AG08395 (cell line): Measurements from ENCODE around the gene HERC6.
A peak's percentile ranks its signal among the peaks of the same experiment; 100 is the strongest.
"Not testable (repeated sequence)": the region's sequence is repeated elsewhere in the genome, so short reads cannot be mapped to it uniquely, and the experiment has no call there.

Experiments
- DNase-seq: peaks from one replicate; pipeline ENCODE4 v3.0.0; 2012; ENCODE audit warnings: mixed read lengths, low spot score

Gene HERC6

GRCh38 chr4:88378691-88379559 is at the start of gene HERC6:
TSS of gene HERC6 (plus strand) at chr4:88378852. CDS start at chr4:88378922, 70 bp downstream.
- DNase-seq: peak; percentile 81

- DNase-seq: peak; percentile 14
Observed at GRCh38 chr4:88333741-88334405, 44.8 kb upstream of the HERC6 start.

- DNase-seq: no peak
Observed at GRCh38 chr4:88335092-88335665, 43.5 kb upstream of the HERC6 start.

- DNase-seq: peak; percentile 87
Observed at GRCh38 chr4:88341227-88342192, 37.1 kb upstream of the HERC6 start.

DNA sequence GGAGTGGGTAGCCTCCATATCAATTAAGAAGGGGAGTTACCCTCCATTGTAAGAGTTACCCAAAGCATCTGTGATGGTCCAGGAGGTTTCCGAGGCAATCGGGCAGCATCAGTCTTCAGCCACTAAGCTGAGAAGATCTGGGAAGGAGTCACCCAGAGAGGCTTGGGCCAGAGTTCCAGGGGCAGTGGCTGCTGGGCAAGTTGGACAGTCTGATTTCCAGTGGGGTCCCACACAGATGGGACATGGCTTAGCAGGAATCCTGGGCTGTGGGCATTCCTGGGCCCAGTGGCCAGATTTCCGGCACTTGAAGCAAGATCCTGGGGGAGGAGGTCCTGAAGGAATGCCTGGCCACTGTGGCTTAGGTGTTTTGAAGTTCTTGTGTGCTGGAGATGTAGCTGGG is 31.8 kb upstream of the HERC6 start:
- not testable (repeated sequence) for DNase-seq

- not testable (repeated sequence) for DNase-seq
Observed at GRCh38 chr4:88348761-88349160, 29.9 kb upstream of the HERC6 start.

DNA sequence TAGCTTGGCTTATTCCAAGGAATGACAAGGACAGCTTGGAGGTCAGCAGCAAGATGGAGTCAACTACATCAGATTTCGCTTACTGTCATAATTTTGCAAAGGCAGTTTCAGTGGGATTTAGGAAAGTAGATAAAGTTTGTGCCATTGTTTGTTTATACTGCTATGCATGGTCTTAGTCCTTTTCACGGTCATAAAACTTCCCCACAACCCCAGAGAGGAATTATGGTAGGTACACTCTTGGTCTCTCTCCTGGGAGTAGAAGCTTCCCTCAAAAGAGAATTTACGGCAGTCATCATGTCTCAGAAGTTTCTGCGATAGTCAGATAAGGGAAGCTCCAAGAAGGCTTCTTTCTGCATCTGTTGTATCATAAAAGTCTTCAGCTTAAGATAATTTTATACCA is 27.9 kb upstream of the HERC6 start:
- no peak for DNase-seq

DNA sequence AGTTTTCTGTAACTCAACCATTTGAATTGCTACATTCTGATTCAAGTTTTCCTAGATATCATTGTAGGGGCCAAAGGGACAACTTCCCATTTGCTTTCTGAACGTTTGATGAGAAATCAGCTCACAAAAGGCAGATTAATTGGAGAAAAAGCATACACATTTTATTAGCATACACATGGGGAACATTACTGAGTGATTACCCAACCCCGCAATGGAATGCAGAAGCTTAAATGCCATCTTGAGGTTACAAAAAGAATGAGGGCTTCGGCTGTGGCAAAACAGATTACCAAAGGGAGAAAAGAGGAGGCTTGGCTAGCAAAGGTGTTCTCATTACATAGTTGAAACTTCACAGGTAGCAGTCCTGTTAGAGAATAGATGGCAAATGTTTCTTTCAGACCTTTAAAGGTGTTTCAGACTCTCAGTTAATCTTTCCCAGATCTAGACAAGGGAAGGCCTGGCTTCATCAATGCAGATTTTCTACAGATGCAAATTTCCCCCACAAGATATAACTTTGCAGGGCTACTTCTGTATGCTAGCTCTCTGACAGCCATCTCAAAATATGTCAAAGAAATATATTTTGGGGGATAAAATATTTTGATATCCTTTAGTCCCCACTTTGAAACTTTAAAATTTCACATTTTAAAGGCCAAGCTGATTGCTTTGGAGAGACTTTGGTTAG is 26.5 kb upstream of the HERC6 start:
- DNase-seq: peak; percentile 64

- no peak for DNase-seq
Observed at GRCh38 chr4:88353324-88353723, 25.3 kb upstream of the HERC6 start.

DNA sequence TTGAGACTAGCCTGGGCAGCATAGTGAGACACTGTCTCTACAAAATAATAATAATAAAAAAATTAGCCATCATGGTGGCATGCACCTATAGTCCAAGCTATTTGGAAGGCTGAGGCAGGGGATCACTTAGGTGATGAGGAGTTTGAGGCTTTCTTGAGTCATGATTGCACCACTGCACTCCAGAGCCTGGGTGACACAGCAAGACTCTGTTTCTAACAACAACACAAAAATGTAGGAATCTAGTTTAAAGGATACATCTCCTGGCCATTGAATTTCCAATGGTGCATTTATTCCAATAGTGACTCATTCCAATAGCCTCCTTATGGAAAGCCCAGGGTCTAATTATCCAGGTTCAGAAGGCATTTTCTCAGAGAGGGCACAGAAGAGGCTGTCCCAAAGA is 21.9 kb upstream of the HERC6 start:
- no peak for DNase-seq

GRCh38 chr4:88357262-88357661 is 21.4 kb upstream of the HERC6 start:
- DNase-seq: no peak

DNA sequence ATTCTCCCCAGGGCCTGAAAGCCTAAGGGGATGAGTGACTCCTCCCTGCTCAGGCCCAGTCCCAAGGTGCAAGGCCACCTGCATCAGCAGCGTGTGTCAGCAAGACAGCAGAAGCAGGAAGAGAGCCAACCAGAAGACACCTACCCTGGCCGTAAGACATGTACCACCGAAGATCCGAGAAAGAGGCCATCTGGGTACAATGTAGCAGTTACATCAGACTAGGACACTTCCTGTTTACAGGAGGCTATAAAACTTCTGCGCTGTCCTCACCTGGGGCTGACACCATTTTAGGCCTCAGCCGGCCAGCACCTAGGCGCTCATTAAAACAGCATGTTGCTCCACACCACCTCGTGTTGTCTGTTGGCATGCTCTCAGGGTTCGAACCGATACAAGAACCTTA is 19.1 kb upstream of the HERC6 start:
- DNase-seq: no peak

GRCh38 chr4:88360256-88360655 is 18.4 kb upstream of the HERC6 start:
- DNase-seq: no peak

DNA sequence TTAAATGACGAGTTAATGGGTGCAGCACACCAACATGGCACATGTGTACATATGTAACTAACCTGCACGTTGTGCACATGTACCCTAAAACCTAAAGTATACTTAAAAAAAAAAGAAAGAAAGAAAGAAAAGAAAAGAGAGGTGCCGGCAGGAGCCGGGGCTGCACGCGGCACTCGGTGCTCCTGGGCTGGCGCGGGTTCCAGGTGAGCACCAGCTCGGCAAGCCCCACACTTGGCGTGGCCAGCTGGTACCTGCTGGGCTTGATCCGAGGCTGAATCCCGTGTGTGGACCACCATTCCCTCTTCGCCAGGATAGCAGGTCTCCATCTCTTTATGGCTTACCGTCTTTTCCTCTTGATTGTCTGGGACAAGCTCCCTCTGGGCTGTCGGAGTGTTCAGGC is 17.9 kb upstream of the HERC6 start:
- no peak for DNase-seq

GRCh38 chr4:88361217-88361773 is 17.4 kb upstream of the HERC6 start:
- DNase-seq: not testable (repeated sequence)

GRCh38 chr4:88366460-88366859 is 12.2 kb upstream of the HERC6 start:
- no peak for DNase-seq

DNA sequence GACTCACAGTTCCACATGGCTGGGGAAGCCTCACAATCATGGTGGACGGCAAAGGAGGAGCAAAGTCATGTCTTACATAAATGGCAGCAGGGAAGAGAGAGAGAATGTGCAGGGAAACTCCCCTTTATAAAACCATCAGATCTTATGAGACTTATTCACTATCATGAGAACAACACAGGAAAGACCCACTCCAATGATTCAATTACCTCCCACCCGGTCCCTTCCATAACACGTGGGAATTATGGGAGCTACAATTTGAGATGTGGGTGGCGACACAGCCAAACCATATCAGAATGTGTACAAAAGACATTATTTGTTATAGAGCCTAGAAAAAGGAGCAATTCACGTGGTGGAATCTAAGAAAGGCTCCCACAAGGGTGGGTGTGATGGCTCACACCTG is 10.8 kb upstream of the HERC6 start:
- DNase-seq: no peak

GRCh38 chr4:88369180-88369812 is 9.4 kb upstream of the HERC6 start:
- DNase-seq: peak; percentile 36

- DNase-seq: no peak
Observed at GRCh38 chr4:88381123-88381522, 2.5 kb downstream of the HERC6 start.

DNA sequence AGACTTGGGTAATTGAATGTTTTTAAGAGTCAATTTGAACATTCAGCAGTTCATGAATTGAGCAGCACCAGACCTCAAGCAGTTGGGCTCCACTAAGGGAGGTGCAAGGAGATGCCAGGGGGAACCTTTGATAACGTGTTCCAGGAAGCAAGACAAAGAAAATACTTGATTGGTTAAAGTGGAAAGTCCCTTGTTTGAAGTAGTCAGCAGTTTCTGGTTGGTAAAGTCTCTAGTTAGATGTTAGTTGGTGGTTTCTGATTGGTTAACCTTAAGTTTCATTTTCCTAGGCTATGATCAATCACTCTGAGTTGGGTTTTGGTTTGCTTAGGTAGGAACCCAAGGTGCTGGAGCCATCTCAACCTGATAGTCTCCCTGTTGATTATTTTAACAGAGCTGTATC is 4.0 kb downstream of the HERC6 start:
- no peak for DNase-seq
